Kidney (tissue), 14 donors: ENCODE data around the gene ABTB2. TPM values are rescaled to one million over a fixed set of nuclear protein-coding genes. Genes with fewer than 3 reads are reported as not detected.
A peak's percentile ranks its signal among the peaks of the same experiment; 100 is the strongest.

Source experiments
- DNase-seq, 5 donors: peaks; one replicate each; pipeline ENCODE4 v3.0.0-alpha.2; 2013 to 2020
- FAIRE-seq: peaks from 2 replicates; lab custom pipeline; 2012; peaks lifted over from hg19 to GRCh38; lab: Jason Lieb, UNC
- H3K27ac ChIP-seq, 2 donors: one replicate each; pipeline ENCODE4 v1.7.0; 2013; ENCODE audit warnings: low read depth in 2 of 2, low read length in 2 of 2, inconsistent platforms in 1 of 2
- H3K27me3 ChIP-seq: one replicate; pipeline ENCODE4 v1.7.1; 2013; ENCODE audit warnings: low read length, inconsistent platforms; ENCODE audit not compliant: control insufficient read depth, insufficient read depth
- H3K36me3 ChIP-seq, 3 donors: one replicate each; pipeline versions ENCODE4 v1.7.0 to v1.7.1; 2013; ENCODE audit warnings: low read length in 3 of 3, control low read depth in 1 of 3, inconsistent platforms in 1 of 3; ENCODE audit not compliant: insufficient read depth in 3 of 3, control insufficient read depth in 2 of 3
- H3K4me1 ChIP-seq, 3 donors: one replicate each; pipeline versions ENCODE4 v1.7.0 to v1.7.1; 2013; ENCODE audit warnings: low read length in 3 of 3, inconsistent platforms in 1 of 3, low read depth in 1 of 3; ENCODE audit not compliant: control insufficient read depth in 2 of 3, insufficient read depth in 2 of 3
- H3K4me3 ChIP-seq, 3 donors: one replicate each; pipeline versions ENCODE4 v1.7.0 to v1.8.1; 2013; ENCODE audit warnings: low read length in 3 of 3, control low read depth in 1 of 3, inconsistent platforms in 1 of 3
- H3K9ac ChIP-seq, 3 donors: one replicate each; pipeline versions ENCODE4 v1.7.0 to v1.7.1; 2013; ENCODE audit warnings: low read length in 3 of 3, control low read depth in 1 of 3, inconsistent platforms in 1 of 3
- H3K9me3 ChIP-seq, 3 donors: one replicate each; pipeline versions ENCODE4 v1.7.0 to v1.7.1; 2013; ENCODE audit warnings: low read length in 3 of 3, control low read depth in 1 of 3, inconsistent platforms in 1 of 3; ENCODE audit not compliant: control insufficient read depth in 2 of 3, insufficient read depth in 1 of 3
- CTCF ChIP-seq: IDR thresholded peaks from 3 replicates; pipeline ENCODE4 v1.5.1; 2012; ENCODE audit warnings: mild to moderate bottlenecking, moderate library complexity, borderline replicate concordance; ENCODE audit not compliant: insufficient read depth; ENCODE audit errors: extremely low read depth
- intact Hi-C: fragments of 100-400 bp; cut with DNase I; formaldehyde crosslinking; loops from one replicate; pipeline ENCODE4 v1.11.1; 2022
- polyA plus RNA-seq: library from polyadenylated mRNA; stranded (reverse); fragments of 350-450 nt; fragmentation: Illumina TruSeq; extraction: RNeasy Lipid Tissue Mini Kit (QIAGEN cat#74804); gene quantifications from one replicate; pipeline ENCODE4 v1.2.3, GENCODE V29; 2014; ENCODE audit warnings: low read depth, low replicate concordance; ENCODE audit not compliant: insufficient read depth
- total RNA-seq: library from RNA; stranded (reverse); fragmentation: NEBNext Ultra II Directional; extraction: Animal tissue kit (Norgen Biotek cat#: 25700); gene quantifications from one replicate; pipeline ENCODE4 v1.2.1, GENCODE V29; 2021
- donor health status: control.
- donor health status: control.
- donor health status: control.
- donor health status: control.
- donor health status: control.
- donor health status: DM: yes; HTN: yes; CAD: no.
- donor health status: Normal renal cell carcinoma (clear cell type).

Gene ABTB2
- total and polyA plus RNA-seq, 2 donors from 2014 or later: 7.6 to 22.1 TPM

- FAIRE-seq (no peak), DNase-seq (no peak)
- Histone ChIP-seq H3K9me3 (no peaks in the 10 kb centered on the region), H3K4me3 (no peak overlapping the region), H3K9ac (no peak overlapping the region), H3K27me3 (no peaks in the 10 kb centered on the region), H3K27ac (no peak overlapping the region), H3K4me1 (peaks cover 0 to 19% (median 15%) of the 10 kb centered on the region in 3 donors), H3K36me3 (no peaks in the 10 kb centered on the region)
- TF ChIP-seq CTCF: no peak
- intact Hi-C loops: no loop called here
Measured at GRCh38 chr11:34324466-34324865, 33.3 kb downstream of the ABTB2 start.

- DNase-seq: no peak
- no peak for TF ChIP-seq CTCF
- FAIRE-seq: no peak
Measured at GRCh38 chr11:34323601-34324000, 34.2 kb downstream of the ABTB2 start.

GRCh38 chr11:34318111-34319037 lies 39.4 kb downstream of the ABTB2 start:
- Histone ChIP-seq H3K36me3 (no peaks in the 10 kb centered on the region), H3K9ac (no peak overlapping the region), H3K4me3 (no peak overlapping the region), H3K4me1 (peaks cover 0 to 26% (median 18%) of the 10 kb centered on the region in 3 donors), H3K27me3 (no peaks in the 10 kb centered on the region), H3K27ac (peak overlapping the region; percentile 66 to 72), H3K9me3 (no peaks in the 10 kb centered on the region)
- no peak for DNase-seq
- no peak for TF ChIP-seq CTCF
- FAIRE-seq: no peak
- intact Hi-C loops: no loop called here

More at GRCh38 chr11:34323601-34324000, 34.2 kb downstream of the ABTB2 start:
- H3K4me3 ChIP-seq: no peak overlapping the region
- H3K27me3 ChIP-seq: no peaks in the 10 kb centered on the region
- no peak overlapping the region for H3K27ac ChIP-seq
- intact Hi-C loops: no loop called here
- no peak overlapping the region for H3K9ac ChIP-seq
- no peaks in the 10 kb centered on the region for H3K9me3 ChIP-seq
- H3K4me1 ChIP-seq: peaks cover 0 to 26% (median 20%) of the 10 kb centered on the region in 3 donors
- no peaks in the 10 kb centered on the region for H3K36me3 ChIP-seq
